GM23338 (cell line): ENCODE results near the gene RTKN2. TPM values are rescaled to one million over a fixed set of nuclear protein-coding genes. Genes with fewer than 3 reads are reported as not detected.

Experiments
- ATAC-seq: fragments of 200-7000 bp; cut with Tn5 transposase; 3 replicates; pipeline ENCODE4 v1.9.1; 2020
- DNase-seq: peaks from one replicate; pipeline ENCODE4 v3.0.0-alpha.2; 2015; ENCODE audit warnings: low spot score
- H2AFZ ChIP-seq: fragments of 200-600 bp; sonication (generic); 2 replicates; pipeline ENCODE4 v1.8.0; 2016; ENCODE audit warnings: antibody characterized with exemption, mild to moderate bottlenecking, moderate library complexity
- H3F3A ChIP-seq: fragments of 200-600 bp; sonication (generic); replicated peaks from 2 replicates; pipeline ENCODE4 v1.8.0; 2017; ENCODE audit warnings: antibody characterized with exemption, mixed run types, low read depth
- H3K27ac ChIP-seq: fragments of 200-600 bp; sonication (generic); 2 replicates; pipeline ENCODE4 v1.6.1; 2016; ENCODE audit warnings: low read depth
- H3K27me3 ChIP-seq: fragments of 200-600 bp; sonication (generic); 2 replicates; pipeline ENCODE4 v1.8.0; 2016; ENCODE audit warnings: mild to moderate bottlenecking, mixed run types, moderate library complexity; ENCODE audit not compliant: insufficient read depth
- H3K36me3 ChIP-seq: fragments of 200-600 bp; sonication (generic); 2 replicates; pipeline ENCODE4 v1.8.0; 2016; ENCODE audit warnings: mild to moderate bottlenecking; ENCODE audit not compliant: insufficient read depth
- H3K4me1 ChIP-seq: fragments of 200-600 bp; sonication (generic); 2 replicates; pipeline ENCODE4 v1.8.0; 2016; ENCODE audit warnings: mild to moderate bottlenecking, moderate library complexity; ENCODE audit not compliant: insufficient read depth
- H3K4me2 ChIP-seq: fragments of 200-600 bp; sonication (generic); 2 replicates; pipeline ENCODE4 v1.7.1; 2017; ENCODE audit warnings: mixed run types
- H3K4me3 ChIP-seq: fragments of 200-600 bp; sonication (generic); 2 replicates; pipeline ENCODE4 v1.6.1; 2016; ENCODE audit warnings: mixed run types
- H3K79me2 ChIP-seq: fragments of 200-600 bp; sonication (generic); replicated peaks from 2 replicates; pipeline ENCODE4 v1.8.0; 2017; ENCODE audit warnings: mild to moderate bottlenecking; ENCODE audit not compliant: insufficient read depth
- H3K9me2 ChIP-seq: fragments of 200-600 bp; sonication (generic); 2 replicates; pipeline ENCODE4 v1.8.0; 2017; ENCODE audit not compliant: insufficient read depth
- H4K20me1 ChIP-seq: fragments of 200-600 bp; sonication (generic); replicated peaks from 2 replicates; pipeline ENCODE4 v1.8.0; 2017; ENCODE audit warnings: mild to moderate bottlenecking; ENCODE audit not compliant: insufficient read depth
- H3K27ac Mint-ChIP-seq: 2 replicates; pipeline ENCODE4 v1.8.0; 2020; ENCODE audit warnings: inconsistent platforms, mild to moderate bottlenecking, moderate library complexity, mixed read lengths
- H3K27me3 Mint-ChIP-seq: 3 replicates; pipeline ENCODE4 v1.8.0; 2022; ENCODE audit warnings: low read depth, mild to moderate bottlenecking, moderate library complexity, mixed read lengths, inconsistent platforms; ENCODE audit not compliant: insufficient read depth, poor library complexity
- H3K36me3 Mint-ChIP-seq: 3 replicates; pipeline ENCODE4 v1.8.0; 2021; ENCODE audit warnings: low read depth, mild to moderate bottlenecking, inconsistent platforms, moderate library complexity, mixed read lengths
- H3K4me1 Mint-ChIP-seq: 3 replicates; pipeline ENCODE4 v1.8.0; 2020; ENCODE audit warnings: mild to moderate bottlenecking, inconsistent platforms, mixed read lengths
- H3K4me3 Mint-ChIP-seq: 3 replicates; pipeline ENCODE4 v1.8.0; 2021; ENCODE audit warnings: moderate library complexity, mild to moderate bottlenecking, inconsistent platforms, mixed read lengths
- H3K9me3 Mint-ChIP-seq: 3 replicates; pipeline ENCODE4 v1.8.0; 2020; ENCODE audit warnings: moderate library complexity, mild to moderate bottlenecking, inconsistent platforms, mixed read lengths
- CTCF ChIP-seq, 2 experiments: fragments of 200-600 bp in 1 of 2; sonication (generic) in 1 of 2; conservative IDR thresholded peaks; 2 replicates each; pipeline versions ENCODE4 v1.5.1 to v1.6.1; 2016 to 2017; ENCODE audit warnings: antibody characterized with exemption in 2 of 2, low read depth in 2 of 2, mild to moderate bottlenecking in 2 of 2, moderate library complexity in 1 of 2
- ETS1 ChIP-seq: IDR thresholded peaks from 2 replicates; pipeline ENCODE4 v1.6.1; 2016; ENCODE audit warnings: antibody characterized with exemption
- EZH2 ChIP-seq: fragments of 200-600 bp; sonication (generic); IDR thresholded peaks from one replicate; pipeline ENCODE4 v1.8.0; 2017; ENCODE audit warnings: antibody characterized with exemption, mild to moderate bottlenecking, low read depth; ENCODE audit not compliant: unreplicated experiment
- JUNB ChIP-seq: IDR thresholded peaks from one replicate; pipeline ENCODE4 v1.6.1; 2016; ENCODE audit warnings: antibody characterized with exemption; ENCODE audit not compliant: unreplicated experiment
- NANOG ChIP-seq: IDR thresholded peaks from 2 replicates; pipeline ENCODE4 v1.6.1; 2016; ENCODE audit warnings: antibody characterized with exemption, borderline replicate concordance
- ZNF462 ChIP-seq: fragments of 250-450 bp; sonication (Bioruptor Pico); IDR thresholded peaks from 2 replicates; pipeline ENCODE4 v1.5.0; 2020; ENCODE audit warnings: mild to moderate bottlenecking, moderate library complexity
- polyA plus RNA-seq: library from polyadenylated mRNA; unstranded; fragments of >200 nt; fragmentation: Nextera tagmentation; extraction: Ambion mirVana; gene quantifications from 2 replicates; pipeline ENCODE4 v1.2.1, GENCODE V29; 2016
- total RNA-seq: library from RNA; depleted of rRNA; stranded (reverse); fragments of >200 nt; shearing (Covaris generic); gene quantifications from 2 replicates; pipeline ENCODE4 v1.2.3, GENCODE V29; 2014

The RTKN2 gene
- total and polyA plus RNA-seq, 2 experiments from 2014 or later, result 15.3 to 23.6 TPM

- ATAC-seq (no peak), DNase-seq (no peak)
- TF ChIP-seq EZH2, result no peak
- TF ChIP-seq CTCF (conservative IDR thresholded peaks at IDR 0.05; ENCODE audit: low read depth in 2 of 2), result no peak
- TF ChIP-seq NANOG, result no peak
- no peak for TF ChIP-seq ZNF462 (CRISPR knock-in tag)
- no peak for TF ChIP-seq ETS1
- no peak for TF ChIP-seq JUNB
- H3K4me3 Mint-ChIP-seq, result no peak overlapping the region
- peaks cover 4% of the 10 kb centered on the region for H3K4me1 Mint-ChIP-seq
- no peaks in the 10 kb centered on the region for H3K27me3 Mint-ChIP-seq
- Histone ChIP-seq H3K9me2 (no peaks in the 10 kb centered on the region), H3K27me3 (no peaks in the 10 kb centered on the region), H3F3A (no peaks in the 10 kb centered on the region), H3K36me3 (no peaks in the 10 kb centered on the region), H2AFZ (peak overlapping the region; percentile 28; the same call in 1 of the 2 replicates), H3K27ac (no peak overlapping the region), H3K4me2 (no peak overlapping the region), H3K4me1 (0 out of 2 replicates have a peak, but pooled peaks cover 3% of the 10 kb centered on the region), H3K79me2 (no peaks in the 10 kb centered on the region), H4K20me1 (no peaks in the 10 kb centered on the region), H3K4me3 (no peak overlapping the region)
- no peaks in the 10 kb centered on the region for H3K36me3 Mint-ChIP-seq
- no peak overlapping the region for H3K27ac Mint-ChIP-seq
- no peaks in the 10 kb centered on the region for H3K9me3 Mint-ChIP-seq
Observed at GRCh38 chr10:62166331-62167131, 102.1 kb downstream of the RTKN2 start.
